Measurements from ENCODE around the gene TPO.

TPO gene

GRCh38 chr2:1588051-1588977 is 175.1 kb downstream of the TPO start:
- DNase-seq, result no peak

DNA sequence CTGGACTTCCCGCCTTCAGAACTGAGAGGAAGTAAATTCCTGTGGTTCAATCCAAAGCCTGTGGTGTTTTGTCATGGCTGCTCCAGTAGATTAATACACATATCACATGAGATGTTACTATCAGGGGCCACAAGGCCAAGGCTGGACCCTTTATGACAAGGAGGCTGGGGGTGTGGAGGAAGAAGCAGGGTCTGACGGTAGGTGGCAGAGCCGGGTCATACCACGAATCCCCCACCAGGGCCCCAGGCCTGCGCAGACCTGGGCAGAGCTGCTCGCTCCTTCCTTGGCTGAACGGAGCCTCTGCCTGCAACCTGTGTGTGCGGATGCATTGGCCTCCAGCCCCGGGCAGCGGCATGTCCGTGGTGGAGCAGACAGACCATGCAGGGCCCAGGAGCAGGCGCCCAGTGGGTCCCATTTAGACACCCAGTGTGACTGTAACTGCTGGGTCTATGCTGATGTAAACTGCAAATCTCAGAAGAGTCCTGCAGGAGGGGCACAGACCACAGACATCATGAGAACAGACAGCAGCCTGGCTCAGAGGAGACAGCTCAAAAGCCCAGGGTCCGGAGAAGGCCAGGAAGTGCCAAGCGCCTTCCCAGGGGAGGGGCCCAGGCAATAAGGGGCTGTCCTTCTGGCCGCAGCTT is 175.8 kb downstream of the TPO start:
- DNase-seq, result no peak

DNA sequence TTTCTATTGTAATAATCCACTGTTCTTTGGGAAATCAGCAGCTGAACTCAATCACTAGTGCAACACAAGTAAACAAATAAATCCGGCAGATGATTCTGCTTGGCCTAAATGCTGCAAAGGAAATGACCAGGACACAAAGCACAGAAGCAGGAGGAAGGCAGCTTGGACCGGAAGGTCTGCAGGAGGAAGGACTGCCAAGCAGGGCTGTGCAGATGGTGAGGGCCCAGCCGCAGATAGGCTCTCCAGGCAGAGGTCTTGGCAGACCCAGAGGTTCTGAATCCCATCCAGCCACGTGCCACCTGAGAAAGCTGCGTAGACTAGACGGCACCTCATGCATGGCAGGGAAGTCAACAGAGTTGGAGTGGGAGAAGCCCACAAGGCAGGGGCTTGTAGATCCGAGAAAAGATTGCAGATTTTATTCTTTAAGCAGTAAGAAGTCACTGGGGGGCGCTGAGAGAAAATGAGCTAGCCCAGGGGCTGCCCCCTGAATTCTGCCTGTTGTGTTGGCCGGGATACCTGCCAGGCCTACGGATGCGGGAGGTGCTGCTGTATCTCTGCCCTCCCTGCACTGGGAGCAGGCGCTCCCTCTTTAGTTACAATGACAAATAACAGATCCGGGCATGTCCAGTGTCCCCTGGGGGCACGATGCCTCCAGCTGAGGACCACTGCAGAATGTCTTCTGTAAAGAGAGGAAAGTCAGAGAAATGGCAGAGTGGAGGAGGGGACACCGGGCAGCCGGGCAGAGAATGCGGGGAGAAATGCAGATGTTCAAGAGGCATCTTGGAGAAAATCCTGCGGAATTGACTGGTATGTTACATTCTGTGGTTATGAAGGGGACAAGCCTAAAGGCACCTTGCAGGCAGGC is 177.6 kb downstream of the TPO start:
- no peak for DNase-seq

- DNase-seq, result no peak
Measured at GRCh38 chr2:1591461-1591770, 178.2 kb downstream of the TPO start.
